ENCODE measurements around the gene DR1.

GRCh38 chr1:93350875-93351274 is 5.2 kb downstream of the DR1 start:
- TF ChIP-seq CTCF (IDR thresholded peaks at IDR 0.05; ENCODE audit: low read length) = no peak
- no peak for TF ChIP-seq EZH2 (optimal IDR thresholded peaks at IDR 0.05; ENCODE audit: low read depth, low read length)
- TF ChIP-seq EZH2phosphoT487 (IDR thresholded peaks at IDR 0.05; ENCODE audit: low read length) = no peak
